A673 (cell line): ENCODE results near the gene DMRT2.

Experiments
- CTCF ChIP-seq: fragments of 300-800, 200-600 bp; sonication (generic); conservative IDR thresholded peaks from 2 replicates; pipeline ENCODE4 v1.5.1; 2017; ENCODE audit warnings: low read depth, mild to moderate bottlenecking, antibody characterized with exemption, low read length, moderate library complexity, mixed read lengths
- EZH2 ChIP-seq: fragments of 200-600 bp; sonication (generic); IDR thresholded peaks from 2 replicates; pipeline ENCODE4 v1.6.1; 2017; ENCODE audit warnings: borderline replicate concordance, low read depth, mild to moderate bottlenecking, mixed read lengths, antibody characterized with exemption, low read length; ENCODE audit not compliant: poor library complexity, severe bottlenecking

- TF ChIP-seq CTCF (no peak), EZH2 (no peak)
Observed at GRCh38 chr9:1013021-1013420, 37.1 kb upstream of the DMRT2 start.
